ENCODE measurements around the gene GCFC2.

GCFC2 gene

GRCh38 chr2:75621228-75621627 lies 89.5 kb downstream of the GCFC2 start:
- DNase-seq: no peak

GRCh38 chr2:75619956-75620740 lies 90.6 kb downstream of the GCFC2 start:
- DNase-seq: no peak

- DNase-seq: no peak
Observed at GRCh38 chr2:75616933-75617332, 93.8 kb downstream of the GCFC2 start.

- DNase-seq: no peak
Observed at GRCh38 chr2:75616406-75616805, 94.3 kb downstream of the GCFC2 start.

- DNase-seq: no peak
Observed at GRCh38 chr2:75614162-75614651, 96.5 kb downstream of the GCFC2 start.

- no peak for DNase-seq
Observed at GRCh38 chr2:75612862-75613243, 97.9 kb downstream of the GCFC2 start.
